IPS-18a (cell line): ENCODE data around the gene NOTCH1.
"Not testable (repeated sequence)": the region's sequence is repeated elsewhere in the genome, so short reads cannot be mapped to it uniquely, and the experiment has no call there.

ENCODE experiments used
- H3K27ac ChIP-seq: one replicate; pipeline ENCODE4 v1.5.1; 2013; ENCODE audit warnings: low read length
- H3K27me3 ChIP-seq: one replicate; pipeline ENCODE4 v1.6.1; 2013; ENCODE audit warnings: mild to moderate bottlenecking, low read length; ENCODE audit not compliant: control insufficient read depth, insufficient read depth
- H3K36me3 ChIP-seq: one replicate; pipeline ENCODE4 v1.6.1; 2013; ENCODE audit warnings: low read depth, low read length; ENCODE audit not compliant: control insufficient read depth
- H3K4me1 ChIP-seq: one replicate; pipeline ENCODE4 v1.6.1; 2013; ENCODE audit warnings: low read depth, low read length; ENCODE audit not compliant: control insufficient read depth
- H3K4me3 ChIP-seq: one replicate; pipeline ENCODE4 v1.5.1; 2013; ENCODE audit warnings: low read length
- H3K9ac ChIP-seq: one replicate; pipeline ENCODE4 v1.6.1; 2013; ENCODE audit warnings: mild to moderate bottlenecking, low read length, moderate library complexity
- H3K9me3 ChIP-seq: one replicate; pipeline ENCODE4 v1.6.1; 2013; ENCODE audit warnings: low read depth, low read length; ENCODE audit not compliant: control insufficient read depth

The NOTCH1 gene

DNA sequence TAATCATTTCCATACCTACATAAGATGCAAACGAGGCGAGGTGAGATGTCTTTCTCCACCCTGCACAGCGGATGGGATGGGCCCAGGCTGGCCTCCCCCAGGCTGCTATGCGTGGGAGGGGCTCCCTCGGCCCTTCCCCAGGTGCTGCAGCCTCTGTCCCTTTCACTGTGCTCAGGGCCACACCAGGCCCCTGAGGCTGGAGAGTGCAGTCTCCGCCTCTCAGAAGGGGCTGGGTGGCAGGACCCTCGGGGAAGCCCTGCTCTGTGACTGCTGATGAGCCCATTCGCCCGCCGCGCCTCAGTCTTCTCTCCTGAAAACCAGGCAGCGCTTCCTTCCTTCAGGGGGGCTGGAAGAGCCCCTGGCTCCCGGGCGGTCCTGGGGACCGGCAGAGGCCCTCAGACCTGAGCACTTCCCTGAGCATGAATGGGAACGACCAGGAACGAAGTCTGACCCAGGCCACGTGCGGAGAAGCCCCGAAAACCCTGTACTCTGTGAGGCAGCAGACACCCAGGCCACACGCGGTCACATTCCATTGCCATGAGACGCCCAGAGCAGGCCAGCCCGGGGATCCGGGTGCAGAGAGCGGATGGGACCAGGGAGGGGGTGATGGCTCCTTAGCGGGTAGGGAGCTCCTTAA lies 21.9 kb upstream of the NOTCH1 start:
- no peak overlapping the region for H3K4me3 ChIP-seq
- no peak overlapping the region for H3K9ac ChIP-seq
- no peaks in the 10 kb centered on the region for H3K27me3 ChIP-seq
- H3K4me1 ChIP-seq, result peaks cover 19% of the 10 kb centered on the region
- H3K27ac ChIP-seq, result no peak overlapping the region
- no peaks in the 10 kb centered on the region for H3K36me3 ChIP-seq
- no peaks in the 10 kb centered on the region for H3K9me3 ChIP-seq

DNA sequence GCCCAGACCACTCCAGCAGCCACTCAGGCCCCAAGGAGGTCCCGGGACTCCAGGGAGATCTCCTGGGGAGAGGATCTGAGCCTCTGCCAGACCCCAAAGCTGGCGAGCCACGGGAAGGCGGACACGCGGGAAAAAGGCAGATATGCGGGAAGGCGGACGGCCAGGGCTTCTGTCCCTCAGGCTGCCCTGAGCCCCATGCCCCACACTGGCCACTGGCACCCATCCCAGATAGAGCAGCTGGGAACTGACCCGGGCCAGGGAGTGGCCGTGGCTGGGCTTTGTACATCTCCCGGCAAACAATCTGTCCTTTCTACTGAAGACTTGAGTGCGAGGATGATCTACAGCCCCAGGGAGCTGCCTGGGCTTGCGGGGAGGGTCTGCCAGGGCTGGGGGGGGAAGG lies 21.1 kb upstream of the NOTCH1 start:
- Histone ChIP-seq H3K9ac (no peak overlapping the region), H3K4me3 (no peak overlapping the region), H3K9me3 (no peaks in the 10 kb centered on the region), H3K27ac (no peak overlapping the region), H3K27me3 (peaks cover 4% of the 10 kb centered on the region), H3K36me3 (no peaks in the 10 kb centered on the region), H3K4me1 (peaks cover 13% of the 10 kb centered on the region)

DNA sequence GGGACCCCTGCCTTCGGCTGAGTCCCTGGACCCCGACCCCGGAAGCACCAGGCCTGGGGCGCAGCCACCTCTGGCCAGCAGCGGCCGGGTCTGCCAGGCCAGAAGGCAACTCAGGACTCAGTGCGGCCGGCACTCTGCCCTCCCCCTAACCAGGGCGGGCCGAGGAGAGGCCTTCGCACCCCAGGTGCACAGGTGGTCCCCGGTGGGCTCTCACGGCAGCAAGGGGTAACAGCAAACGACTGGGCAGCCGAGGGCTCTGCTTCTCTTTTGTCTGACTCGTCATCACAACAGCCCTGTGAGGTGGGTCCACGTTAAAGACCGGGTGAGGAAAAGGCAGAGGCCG lies 20.7 kb upstream of the NOTCH1 start:
- H3K4me1 ChIP-seq, result peaks cover 9% of the 10 kb centered on the region
- no peak overlapping the region for H3K4me3 ChIP-seq
- no peak overlapping the region for H3K27ac ChIP-seq
- H3K36me3 ChIP-seq, result no peaks in the 10 kb centered on the region
- peaks cover 4% of the 10 kb centered on the region for H3K27me3 ChIP-seq
- no peak overlapping the region for H3K9ac ChIP-seq
- H3K9me3 ChIP-seq, result no peaks in the 10 kb centered on the region

DNA sequence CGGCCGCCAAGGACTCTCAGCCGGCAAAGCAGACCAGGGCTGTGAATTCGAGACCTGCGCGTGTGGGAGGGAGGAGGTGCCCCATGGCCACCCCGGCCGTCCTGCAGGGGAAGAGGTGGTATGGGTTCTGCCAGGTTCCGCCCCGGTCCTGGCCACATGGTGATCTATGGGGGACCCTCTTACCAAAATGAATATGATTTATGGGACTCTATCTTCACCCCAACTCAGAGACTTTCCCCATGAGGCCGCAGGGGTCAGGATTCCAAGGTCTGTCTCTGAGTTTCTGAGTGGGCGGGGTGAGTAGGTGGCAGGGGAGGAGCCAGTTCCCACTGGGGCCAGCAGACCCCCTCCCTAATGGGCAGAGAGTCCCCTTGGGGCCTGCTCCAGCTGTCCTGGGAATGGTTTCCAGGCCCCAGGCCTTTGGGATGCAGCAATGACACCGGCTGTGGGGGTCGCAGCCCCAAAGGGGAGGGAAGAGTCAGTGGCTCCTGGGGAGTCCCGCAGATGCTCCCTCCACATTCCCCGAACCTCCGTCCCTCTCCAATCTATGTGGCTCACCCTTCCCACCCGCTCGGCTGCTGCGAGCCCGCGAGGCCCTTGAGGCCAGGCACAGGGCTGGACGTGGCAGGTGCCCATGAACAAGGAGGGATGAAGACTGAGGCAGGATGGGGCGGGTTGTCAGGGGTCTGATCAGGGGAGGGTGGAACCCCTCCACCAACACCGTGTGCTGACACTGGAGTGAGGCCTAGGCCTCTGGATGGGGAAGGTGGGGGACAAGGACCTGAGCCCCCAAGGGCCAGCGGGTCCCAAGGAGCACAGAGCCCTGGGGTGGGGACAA lies 20.1 kb upstream of the NOTCH1 start:
- Histone ChIP-seq H3K9me3 (no peaks in the 10 kb centered on the region), H3K9ac (no peak overlapping the region), H3K36me3 (no peaks in the 10 kb centered on the region), H3K4me3 (no peak overlapping the region), H3K4me1 (peaks cover 8% of the 10 kb centered on the region), H3K27me3 (peaks cover 4% of the 10 kb centered on the region), H3K27ac (no peak overlapping the region)

DNA sequence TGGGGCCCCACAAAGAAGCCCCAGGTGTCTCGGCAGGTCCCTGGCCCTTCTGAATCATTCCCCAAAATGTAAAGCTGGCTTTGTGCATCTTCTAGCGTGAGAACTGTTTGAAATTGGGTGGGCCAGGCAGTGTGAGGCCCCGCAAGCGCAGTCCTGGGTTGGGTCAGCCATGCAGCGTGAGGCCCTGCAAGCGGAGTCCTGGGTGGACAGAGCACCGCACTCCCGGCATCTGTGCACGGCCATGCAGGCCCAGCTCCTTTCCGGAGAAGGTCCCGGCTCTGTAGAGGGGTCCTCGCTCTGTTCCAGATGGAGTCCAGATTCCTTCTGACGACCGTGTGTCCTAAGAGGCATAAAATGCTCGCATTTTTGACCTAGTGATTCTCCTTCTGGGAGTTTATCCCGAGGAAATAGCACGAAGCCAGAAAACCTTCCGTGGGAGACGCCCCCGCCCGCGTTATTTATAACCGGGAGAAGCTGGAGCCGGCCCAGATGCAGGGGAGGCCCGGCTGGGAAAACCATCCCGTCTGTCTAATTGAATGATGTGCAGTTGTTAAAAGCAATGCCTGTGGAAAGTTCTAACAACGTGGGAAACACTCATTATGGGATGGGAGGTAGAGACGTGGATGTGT lies 19.4 kb upstream of the NOTCH1 start:
- Histone ChIP-seq H3K27ac (no peak overlapping the region), H3K9ac (no peak overlapping the region), H3K36me3 (no peaks in the 10 kb centered on the region), H3K9me3 (no peaks in the 10 kb centered on the region), H3K27me3 (peaks cover 4% of the 10 kb centered on the region), H3K4me3 (no peak overlapping the region), H3K4me1 (peaks cover 8% of the 10 kb centered on the region)

DNA sequence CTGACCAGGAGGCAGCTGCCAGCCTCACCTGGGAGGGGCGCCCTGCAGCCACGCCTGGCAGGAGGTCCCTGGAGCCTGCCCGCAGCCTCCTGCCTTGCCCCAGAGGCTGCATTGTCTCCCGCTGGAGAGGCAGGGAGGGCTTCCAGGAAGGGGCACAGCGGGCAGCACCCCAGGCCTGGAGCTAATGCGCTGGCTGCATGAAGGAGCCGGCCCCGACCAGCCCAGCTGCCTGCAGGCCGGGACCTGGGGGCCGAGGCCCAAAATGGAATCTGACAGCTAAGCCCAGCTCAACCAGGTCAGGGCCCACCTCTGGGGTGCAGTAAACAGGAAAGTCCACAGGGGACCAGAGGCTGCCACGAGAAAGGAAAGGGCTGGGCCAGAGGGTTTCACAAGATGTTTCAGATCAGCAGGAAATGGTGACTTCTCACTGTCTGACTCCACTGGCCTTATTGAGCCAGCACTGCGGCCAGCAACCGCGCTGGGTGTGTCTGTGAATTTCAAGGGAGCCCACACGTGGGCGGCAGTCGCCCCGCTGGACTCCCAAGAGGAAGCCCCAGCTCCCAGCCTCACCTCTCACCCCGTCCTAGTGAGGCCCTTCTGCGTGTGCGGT lies 18.6 kb upstream of the NOTCH1 start:
- Histone ChIP-seq H3K27ac (no peak overlapping the region), H3K27me3 (peaks cover 4% of the 10 kb centered on the region), H3K9ac (no peak overlapping the region)

DNA sequence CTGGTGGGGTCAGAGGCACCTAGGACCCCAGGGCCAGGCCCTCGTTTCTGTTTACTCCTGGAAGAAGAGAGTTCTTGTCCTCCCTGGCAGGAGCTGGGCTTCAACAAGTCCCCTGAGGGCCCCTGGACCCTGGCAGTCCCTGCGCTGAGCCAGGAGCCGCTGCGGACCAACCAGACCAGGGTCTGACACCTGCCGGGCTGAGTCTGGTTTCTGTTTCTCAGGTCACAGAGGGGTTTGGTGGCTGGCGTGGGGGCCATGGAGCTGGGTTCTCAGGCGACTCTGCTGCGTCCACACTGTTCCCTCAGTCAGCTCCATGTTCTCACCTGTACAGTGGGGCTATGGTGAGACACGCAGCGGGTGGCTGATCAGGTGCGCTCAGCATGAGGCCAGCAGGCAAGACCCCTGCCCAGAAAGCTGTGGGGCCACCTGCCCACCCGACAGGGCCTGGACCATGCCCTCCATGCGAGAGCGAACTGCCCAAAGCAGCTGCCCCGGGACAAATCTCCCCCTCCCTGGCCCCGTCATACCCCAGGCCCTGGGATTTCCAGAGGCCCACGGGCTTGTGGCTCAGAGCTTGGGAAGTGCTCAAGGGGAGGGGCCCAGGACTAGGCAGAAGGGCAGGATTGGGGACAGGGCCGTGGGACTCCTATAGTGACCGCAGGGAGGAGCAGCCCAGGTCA lies 17.9 kb upstream of the NOTCH1 start:
- Histone ChIP-seq H3K27me3 (peaks cover 5% of the 10 kb centered on the region), H3K27ac (no peak overlapping the region), H3K4me3 (no peak overlapping the region), H3K9me3 (peaks cover 6% of the 10 kb centered on the region), H3K9ac (no peak overlapping the region), H3K36me3 (no peaks in the 10 kb centered on the region), H3K4me1 (peaks cover 8% of the 10 kb centered on the region)

More for the DNA sequence above, 18.6 kb upstream of the NOTCH1 start:
- peaks cover 8% of the 10 kb centered on the region for H3K4me1 ChIP-seq
- no peak overlapping the region for H3K4me3 ChIP-seq
- no peaks in the 10 kb centered on the region for H3K36me3 ChIP-seq
- H3K9me3 ChIP-seq, result peaks cover 3% of the 10 kb centered on the region

DNA sequence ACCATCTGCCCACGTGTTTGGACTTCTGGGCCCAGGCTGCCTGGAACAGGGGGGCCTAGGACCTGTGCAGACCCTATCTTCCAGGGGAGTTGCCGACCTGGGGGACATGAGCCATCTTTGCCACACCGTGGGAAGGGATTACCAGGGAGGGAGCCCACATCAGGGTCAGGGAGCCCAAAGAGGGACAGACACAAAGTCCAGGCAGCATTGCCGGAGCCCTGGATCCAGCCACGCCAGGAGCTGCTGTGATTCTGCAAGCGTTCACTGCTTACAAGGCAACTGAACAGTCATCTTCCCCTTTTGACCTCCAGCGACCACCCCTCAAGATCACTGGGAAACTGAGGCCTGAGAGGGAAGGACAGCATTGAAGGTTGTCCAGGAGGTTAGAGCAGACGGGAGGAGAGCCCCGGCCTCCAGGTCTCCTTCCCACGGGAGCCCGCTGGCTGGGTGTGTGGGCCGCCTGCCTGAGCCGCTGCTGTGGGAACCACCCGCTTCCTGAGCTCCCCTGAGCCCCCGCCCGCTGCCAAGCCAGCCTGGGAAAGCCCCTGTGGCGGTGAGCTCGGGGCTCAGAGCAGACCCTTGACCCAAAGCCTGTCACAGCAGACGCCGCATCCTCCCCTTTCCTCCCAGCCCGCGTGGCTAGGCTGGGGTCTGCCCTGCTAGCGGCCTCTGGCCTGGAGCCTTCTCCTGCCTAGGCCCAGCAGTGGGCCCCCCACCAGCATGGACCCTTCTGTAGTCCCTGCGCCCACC lies 17.1 kb upstream of the NOTCH1 start:
- Histone ChIP-seq H3K9me3 (peaks cover 6% of the 10 kb centered on the region), H3K27me3 (peaks cover 9% of the 10 kb centered on the region), H3K9ac (no peak overlapping the region), H3K4me3 (no peak overlapping the region), H3K27ac (no peak overlapping the region), H3K4me1 (peaks cover 5% of the 10 kb centered on the region), H3K36me3 (no peaks in the 10 kb centered on the region)

DNA sequence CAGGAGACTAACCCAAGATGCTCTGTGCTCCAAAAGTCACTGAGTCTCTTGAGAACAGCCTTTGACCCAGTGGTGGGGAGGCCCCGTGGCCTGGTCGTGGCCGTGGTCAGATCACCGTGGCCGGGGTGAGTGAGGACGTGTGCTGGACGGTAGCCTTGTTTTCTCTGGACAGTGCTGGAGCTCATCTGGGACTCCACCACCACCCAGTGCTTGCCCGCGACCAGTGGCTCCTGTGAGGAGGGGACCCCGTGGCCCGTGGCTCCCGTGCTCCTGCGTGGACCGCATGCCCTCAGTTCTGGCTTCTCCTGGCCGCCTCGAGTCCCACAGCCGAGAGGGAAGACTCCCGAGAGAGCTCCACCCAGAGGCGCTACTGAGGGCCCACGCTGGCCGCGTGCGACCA lies 15.9 kb upstream of the NOTCH1 start:
- Histone ChIP-seq H3K36me3 (no peaks in the 10 kb centered on the region), H3K27ac (no peak overlapping the region), H3K4me1 (no peaks in the 10 kb centered on the region), H3K4me3 (no peak overlapping the region), H3K9ac (no peak overlapping the region), H3K27me3 (peaks cover 9% of the 10 kb centered on the region), H3K9me3 (peaks cover 6% of the 10 kb centered on the region)

DNA sequence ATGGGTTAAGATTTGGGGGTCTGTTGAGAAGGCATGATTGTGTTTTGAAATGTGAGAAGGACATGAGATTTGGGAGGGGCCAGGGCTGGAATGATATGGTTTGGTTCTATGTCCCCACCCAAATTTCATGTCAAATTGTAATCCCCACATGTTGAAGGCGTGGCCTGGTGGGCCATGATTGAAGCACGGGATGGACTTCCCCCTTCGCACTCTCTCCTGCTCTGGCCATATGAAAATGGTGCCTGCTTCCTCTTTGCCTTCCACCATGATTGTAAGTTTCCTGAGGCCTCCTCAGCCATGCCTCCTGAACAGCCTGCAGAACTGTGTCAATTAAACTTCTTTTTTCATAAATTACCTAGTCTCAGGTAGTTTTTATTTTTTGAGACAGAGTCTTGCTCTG lies 14.7 kb upstream of the NOTCH1 start:
- no peak overlapping the region for H3K27ac ChIP-seq

DNA sequence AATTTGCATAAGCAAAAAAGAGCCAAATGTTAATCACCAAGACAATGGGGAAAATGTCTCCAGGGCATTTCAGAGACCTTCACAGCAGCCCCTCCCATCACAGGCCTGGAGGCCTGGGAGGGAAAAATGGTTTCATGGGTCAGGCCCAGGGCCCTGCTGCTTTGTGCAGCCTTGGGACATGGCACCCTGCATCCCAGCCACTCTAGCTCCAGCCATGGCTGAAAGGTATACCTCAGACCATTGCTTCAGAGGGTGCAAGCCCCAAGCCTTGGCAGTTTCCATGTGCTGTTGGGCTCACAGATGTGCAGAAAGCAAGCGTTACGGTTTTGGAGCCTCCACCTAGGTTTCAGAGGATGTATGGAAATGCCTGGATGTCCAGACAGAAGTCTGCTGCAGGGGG lies 13.5 kb upstream of the NOTCH1 start:
- not testable (repeated sequence) for H3K4me3 ChIP-seq, H3K36me3 ChIP-seq, H3K9ac ChIP-seq, H3K9me3 ChIP-seq, H3K27me3 ChIP-seq, H3K4me1 ChIP-seq, H3K27ac ChIP-seq

More for the DNA sequence above, 14.7 kb upstream of the NOTCH1 start:
- Histone ChIP-seq H3K4me3 (no peak overlapping the region), H3K4me1 (no peaks in the 10 kb centered on the region), H3K27me3 (peaks cover 9% of the 10 kb centered on the region), H3K9me3 (peaks cover 6% of the 10 kb centered on the region), H3K36me3 (no peaks in the 10 kb centered on the region), H3K9ac (no peak overlapping the region)
